Hepatocyte (in vitro differentiated cells): Measurements from ENCODE around the gene RPS24. TPM values are rescaled to one million over a fixed set of nuclear protein-coding genes. Genes with fewer than 3 reads are reported as not detected.

Source experiments
- DNase-seq: peaks from one replicate; pipeline ENCODE4 v3.0.0-alpha.2; 2016; ENCODE audit warnings: low spot score
- H2AFZ ChIP-seq: fragments of 200-600 bp; sonication (generic); 2 replicates; pipeline ENCODE4 v1.6.0; 2016; ENCODE audit warnings: antibody characterized with exemption, mild to moderate bottlenecking
- H3K27ac ChIP-seq: fragments of 200-600 bp; sonication (generic); 2 replicates; pipeline ENCODE4 v1.5.1; 2016; ENCODE audit warnings: mild to moderate bottlenecking
- H3K27me3 ChIP-seq: fragments of 200-600 bp; sonication (generic); 2 replicates; pipeline ENCODE4 v1.6.1; 2016
- H3K36me3 ChIP-seq: fragments of 200-600 bp; sonication (generic); replicated peaks from 2 replicates; pipeline ENCODE4 v1.5.1; 2016; ENCODE audit warnings: low read depth; ENCODE audit not compliant: insufficient read depth
- H3K4me1 ChIP-seq: fragments of 200-600 bp; sonication (generic); 2 replicates; pipeline ENCODE4 v1.5.1; 2016; ENCODE audit warnings: mild to moderate bottlenecking, moderate library complexity; ENCODE audit not compliant: insufficient read depth
- H3K4me2 ChIP-seq: fragments of 200-600 bp; sonication (generic); 2 replicates; pipeline ENCODE4 v1.6.0; 2016
- H3K4me3 ChIP-seq: fragments of 200-600 bp; sonication (generic); 2 replicates; pipeline ENCODE4 v1.5.1; 2016; ENCODE audit warnings: mild to moderate bottlenecking
- H3K79me2 ChIP-seq: fragments of 200-600 bp; sonication (generic); 2 replicates; pipeline ENCODE4 v1.6.0; 2017; ENCODE audit warnings: mild to moderate bottlenecking
- H3K9me2 ChIP-seq: fragments of 200-600 bp; sonication (generic); replicated peaks from 2 replicates; pipeline ENCODE4 v1.6.0; 2017; ENCODE audit warnings: mild to moderate bottlenecking; ENCODE audit not compliant: insufficient read depth
- H3K9me3 ChIP-seq: fragments of 200-600 bp; sonication (generic); 2 replicates; pipeline ENCODE4 v1.5.1; 2016; ENCODE audit warnings: low read depth, mild to moderate bottlenecking
- H4K20me1 ChIP-seq: fragments of 200-600 bp; sonication (generic); 2 replicates; pipeline ENCODE4 v1.6.0; 2016; ENCODE audit warnings: mild to moderate bottlenecking; ENCODE audit not compliant: insufficient read depth, poor library complexity, severe bottlenecking
- CTCF ChIP-seq: fragments of 200-600 bp; sonication (generic); IDR thresholded peaks from 2 replicates; pipeline ENCODE4 v1.5.1; 2016; ENCODE audit warnings: antibody characterized with exemption, mild to moderate bottlenecking; ENCODE audit not compliant: poor library complexity
- EZH2 ChIP-seq: fragments of 200-600 bp; sonication (generic); IDR thresholded peaks from 2 replicates; pipeline ENCODE4 v1.6.1; 2016; ENCODE audit warnings: antibody characterized with exemption, mild to moderate bottlenecking, borderline replicate concordance
- EZH2phosphoT487 ChIP-seq: fragments of 200-600 bp; sonication (generic); IDR thresholded peaks from one replicate; pipeline ENCODE4 v1.6.1; 2018; ENCODE audit warnings: antibody characterized with exemption, mild to moderate bottlenecking, low read depth, moderate library complexity; ENCODE audit not compliant: unreplicated experiment, severe bottlenecking
- WGBS: methylation state at CpG from one replicate; pipeline ENCODE4 v1.1.6; 2016; ENCODE audit warnings: low lambda C conversion rate; ENCODE audit errors: missing lambda C conversion rate; 5-methylcytosine and 5-hydroxymethylcytosine counted together
- polyA plus RNA-seq: library from polyadenylated mRNA; unstranded; fragments of >200 nt; fragmentation: Nextera tagmentation; extraction: Ambion mirVana; gene quantifications from 2 replicates; pipeline ENCODE4 v1.2.1, GENCODE V29; 2016
- total RNA-seq: library from RNA; depleted of rRNA; stranded (reverse); fragments of >200 nt; gene quantifications from 2 replicates; pipeline ENCODE4 v1.2.3, GENCODE V29; 2014

Gene RPS24
- total and polyA plus RNA-seq, 2 experiments from 2014 or later, result 391 to 2,225 TPM

DNA sequence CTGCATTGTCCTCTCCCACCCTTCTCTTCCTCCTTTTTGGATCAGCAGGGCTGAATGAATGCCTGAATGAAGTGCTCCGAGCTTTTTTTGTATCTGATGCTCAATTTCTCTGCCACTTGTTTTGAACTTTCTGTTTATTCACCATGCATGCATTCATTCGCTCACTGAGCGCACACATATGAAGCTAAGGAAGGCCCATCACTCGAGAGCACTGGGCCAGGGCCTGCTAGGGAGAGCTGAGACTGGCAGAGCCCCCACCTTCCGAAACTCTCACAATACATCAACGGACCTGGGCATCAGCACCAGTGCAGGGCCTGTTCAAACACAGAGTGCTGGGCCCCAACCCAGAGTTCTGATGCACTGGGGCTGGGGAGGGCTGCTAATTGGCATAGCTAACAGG is 45.7 kb downstream of the RPS24 start:
- H3K9me2 ChIP-seq, result no peaks in the 10 kb centered on the region
- H3K79me2 ChIP-seq, result no peaks in the 10 kb centered on the region
- no peak overlapping the region for H3K27ac ChIP-seq
- no peaks in the 10 kb centered on the region for H4K20me1 ChIP-seq
- DNase-seq, result no peak
- H3K36me3 ChIP-seq, result no peaks in the 10 kb centered on the region
- H3K4me1 ChIP-seq, result no peaks in the 10 kb centered on the region
- no peak overlapping the region for H2AFZ ChIP-seq
- no peaks in the 10 kb centered on the region for H3K9me3 ChIP-seq
- H3K4me3 ChIP-seq, result no peak overlapping the region
- WGBS, result 96% methylated on average over 6 of the region's 6 CpGs
- H3K4me2 ChIP-seq, result no peak overlapping the region
- TF ChIP-seq CTCF (no peak), EZH2phosphoT487 (no peak), EZH2 (no peak)
- no peaks in the 10 kb centered on the region for H3K27me3 ChIP-seq

GRCh38 chr10:78081292-78081691 is 47.6 kb downstream of the RPS24 start:
- Histone ChIP-seq H3K4me1 (no peaks in the 10 kb centered on the region), H3K36me3 (no peaks in the 10 kb centered on the region), H3K79me2 (no peaks in the 10 kb centered on the region), H3K27me3 (no peaks in the 10 kb centered on the region), H3K9me3 (no peaks in the 10 kb centered on the region), H3K4me2 (no peak overlapping the region), H3K4me3 (no peak overlapping the region), H4K20me1 (no peaks in the 10 kb centered on the region), H3K9me2 (no peaks in the 10 kb centered on the region), H2AFZ (no peak overlapping the region), H3K27ac (no peak overlapping the region)
- TF ChIP-seq EZH2phosphoT487 (no peak), CTCF (no peak), EZH2 (no peak)
- no peak for DNase-seq
- 83% methylated on average over 3 of the region's 3 CpGs for WGBS

GRCh38 chr10:78082636-78083035 is 49.0 kb downstream of the RPS24 start:
- H3K9me2 ChIP-seq, result no peaks in the 10 kb centered on the region
- DNase-seq, result no peak
- WGBS, result 70% methylated on average over 4 of the region's 4 CpGs

More at GRCh38 chr10:78082636-78083035, 49.0 kb downstream of the RPS24 start:
- no peaks in the 10 kb centered on the region for H3K36me3 ChIP-seq
- no peaks in the 10 kb centered on the region for H3K27me3 ChIP-seq
- no peaks in the 10 kb centered on the region for H3K4me1 ChIP-seq
- no peak overlapping the region for H3K27ac ChIP-seq
- TF ChIP-seq EZH2, result no peak
- TF ChIP-seq EZH2phosphoT487, result no peak
- no peak for TF ChIP-seq CTCF
- H4K20me1 ChIP-seq, result no peaks in the 10 kb centered on the region
- H2AFZ ChIP-seq, result no peak overlapping the region
- H3K4me2 ChIP-seq, result no peak overlapping the region
- no peak overlapping the region for H3K4me3 ChIP-seq
- no peaks in the 10 kb centered on the region for H3K79me2 ChIP-seq
- no peaks in the 10 kb centered on the region for H3K9me3 ChIP-seq

Other genes starting within 250 kb of the RPS24 start
- 23.6 and 29.3 TPM in 2 replicates for gene DLG5, start 107.1 kb upstream of the RPS24 start, total RNA-seq
- gene DLG5, start 107.1 kb upstream of the RPS24 start, polyA plus RNA-seq, result 14.7 and 15.5 TPM in 2 replicates
- 9.8 and 10.8 TPM in 2 replicates for gene POLR3A, start 4.3 kb upstream of the RPS24 start, total RNA-seq
- gene POLR3A, start 4.3 kb upstream of the RPS24 start, polyA plus RNA-seq, result 8.0 and 8.7 TPM in 2 replicates